IPS-NIHi7 (cell line): ENCODE data around the gene DYNLT1.

Experiments used
- DNase-seq: peaks from one replicate; pipeline ENCODE4 v3.0.0; 2012; ENCODE audit warnings: mixed read lengths; ENCODE audit errors: extremely low spot score

DYNLT1 gene

DNA sequence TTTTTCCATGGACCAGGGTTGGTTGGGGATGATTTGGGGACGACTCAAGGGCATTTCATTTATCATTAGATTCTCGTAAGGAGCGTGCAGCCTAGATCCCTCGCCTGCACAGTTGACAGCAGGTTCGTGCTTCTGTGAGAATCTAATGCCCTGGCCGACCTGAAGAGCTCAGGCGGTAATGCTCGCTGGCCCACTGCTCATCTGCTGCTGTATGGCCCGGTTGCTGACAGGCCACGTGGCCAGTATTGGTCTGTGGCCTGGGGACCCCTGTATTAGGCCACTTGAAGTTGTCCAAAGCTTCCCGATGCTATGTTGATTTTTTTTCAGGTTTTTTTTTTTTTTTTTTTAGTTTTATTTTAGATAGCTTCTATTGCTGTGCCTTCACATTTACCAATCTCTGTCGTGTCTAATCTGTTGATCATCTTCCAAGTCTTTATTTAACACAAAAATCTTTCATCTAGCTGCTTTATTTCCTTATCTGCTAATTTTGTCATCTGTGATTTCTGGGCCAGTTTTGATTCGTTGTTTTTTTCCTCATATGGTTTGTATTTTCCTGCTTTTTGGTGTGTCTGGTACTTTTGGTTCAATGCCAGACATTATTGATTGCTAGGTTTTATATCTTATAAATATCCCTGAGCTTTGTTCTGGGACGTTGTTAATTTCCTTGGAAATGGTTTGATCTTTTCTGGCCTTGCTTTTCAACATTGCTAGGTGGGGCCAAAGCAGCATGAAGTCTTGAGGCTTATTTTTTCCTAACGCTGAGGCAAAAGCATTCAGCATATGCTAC is 41.1 kb downstream of the DYNLT1 start:
- no peak for DNase-seq

DNA sequence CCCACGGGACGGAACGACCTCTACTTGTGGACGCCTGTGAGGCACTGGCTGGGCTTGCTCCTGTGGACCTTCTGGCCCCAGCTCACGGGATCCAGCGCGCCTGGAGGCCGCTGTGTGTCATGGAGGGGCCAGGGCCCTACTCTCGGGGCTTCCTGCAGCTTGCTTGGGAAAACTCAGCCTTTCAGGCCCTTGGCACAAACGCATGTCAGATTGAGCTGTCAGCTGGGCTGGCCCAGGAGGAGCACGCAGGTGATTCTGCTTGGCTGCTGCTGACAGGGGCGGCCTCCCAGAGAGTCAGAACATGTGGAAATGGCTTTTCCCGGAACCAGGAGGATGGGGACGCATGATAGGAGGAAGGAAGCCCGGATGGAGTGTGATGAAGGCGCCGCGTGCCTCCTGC is 44.9 kb downstream of the DYNLT1 start:
- no peak for DNase-seq

DNA sequence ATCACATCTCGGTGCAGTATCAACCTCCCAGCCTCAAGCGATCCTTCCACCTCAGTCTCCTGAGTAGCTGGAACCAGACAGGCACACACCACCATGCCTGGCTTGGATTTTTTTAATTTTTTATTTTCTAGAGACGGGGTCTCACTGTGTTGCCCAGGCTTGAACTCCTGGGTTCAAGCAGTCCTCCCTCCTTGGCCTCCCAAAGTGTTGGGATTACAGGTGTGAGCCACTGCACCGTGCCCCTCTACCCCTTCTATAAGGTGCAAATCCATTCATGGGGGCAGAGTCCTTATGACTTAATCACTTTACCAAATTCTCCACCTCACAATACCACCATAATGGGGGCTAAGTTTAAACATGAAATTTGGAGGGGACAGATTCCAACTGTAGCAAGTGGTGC is 47.0 kb downstream of the DYNLT1 start:
- no peak for DNase-seq

DNA sequence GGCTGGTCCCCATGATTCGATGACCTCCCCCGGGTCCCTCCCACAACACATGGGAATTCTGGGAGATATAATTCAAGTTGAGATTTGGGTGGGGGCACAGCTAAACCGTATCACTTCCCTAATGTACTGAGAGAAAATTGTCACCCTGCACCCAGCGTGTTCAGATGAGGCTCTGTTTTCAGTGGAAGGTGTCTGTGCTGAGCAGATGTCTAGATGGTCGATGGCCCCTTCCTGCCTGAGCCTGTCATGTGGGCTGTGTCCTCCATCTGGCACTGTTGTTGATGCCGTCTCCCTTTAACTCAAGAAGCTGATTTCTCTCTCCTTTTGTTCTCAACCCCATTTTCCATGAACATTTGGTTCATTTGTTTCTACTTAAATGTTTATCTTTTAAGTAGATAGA is 47.7 kb downstream of the DYNLT1 start:
- no peak for DNase-seq

DNA sequence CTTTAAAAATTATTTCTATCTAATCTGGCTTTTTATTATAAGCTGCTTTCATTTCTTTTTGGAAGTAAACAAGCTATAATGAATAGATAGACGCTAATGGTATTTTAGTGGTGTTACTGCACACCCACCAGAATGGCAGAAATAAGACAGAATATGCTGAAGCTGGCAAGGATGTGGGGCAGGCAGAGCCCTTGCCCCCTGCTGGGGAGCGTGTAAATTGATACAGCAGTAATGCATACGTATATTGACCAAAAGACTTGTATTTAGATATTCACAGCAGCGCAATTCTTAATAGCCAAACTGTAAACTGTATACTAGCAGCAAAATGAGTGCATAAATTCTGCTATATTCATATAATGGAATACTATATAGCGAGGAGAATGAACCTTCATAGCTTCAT is 49.3 kb downstream of the DYNLT1 start:
- no peak for DNase-seq

DNA sequence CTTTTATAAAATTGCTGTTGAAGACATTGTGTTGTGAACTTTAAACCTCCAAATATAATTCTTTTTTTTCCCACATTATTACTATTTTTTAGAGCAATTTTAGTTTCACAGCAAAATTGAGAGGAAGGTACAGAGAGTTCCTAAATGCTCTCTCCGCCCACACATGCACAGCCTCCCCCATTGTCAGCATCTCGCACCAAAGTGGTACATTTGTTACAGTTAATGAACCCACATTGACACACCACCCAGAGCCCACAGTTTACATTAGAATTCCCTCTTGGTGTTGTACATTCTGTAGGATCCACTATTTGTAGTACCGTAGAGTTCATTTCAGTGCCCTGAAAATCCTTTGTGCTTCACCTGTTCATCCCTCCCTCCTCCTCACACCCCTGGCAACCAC is 50.9 kb downstream of the DYNLT1 start:
- no peak for DNase-seq

DNA sequence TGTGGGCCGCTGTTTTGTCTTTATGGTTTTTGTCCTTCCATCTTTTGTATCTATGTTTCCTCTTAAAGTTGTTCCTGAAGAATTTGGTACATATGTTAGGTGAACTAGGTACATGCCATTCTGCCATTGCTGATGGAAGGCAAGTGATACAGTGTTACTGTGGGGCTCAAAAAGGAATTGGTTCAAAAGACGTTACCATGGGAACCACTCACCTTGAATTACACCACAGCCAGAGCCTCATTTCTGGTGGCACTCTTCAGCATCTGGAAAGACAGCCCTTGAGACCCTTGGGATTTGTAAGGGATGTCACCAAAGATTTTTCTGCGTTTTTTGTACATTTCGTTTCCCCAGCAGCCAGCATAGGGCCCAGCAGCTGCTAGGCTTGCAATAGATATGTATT is 52.7 kb downstream of the DYNLT1 start:
- DNase-seq, result no peak

DNA sequence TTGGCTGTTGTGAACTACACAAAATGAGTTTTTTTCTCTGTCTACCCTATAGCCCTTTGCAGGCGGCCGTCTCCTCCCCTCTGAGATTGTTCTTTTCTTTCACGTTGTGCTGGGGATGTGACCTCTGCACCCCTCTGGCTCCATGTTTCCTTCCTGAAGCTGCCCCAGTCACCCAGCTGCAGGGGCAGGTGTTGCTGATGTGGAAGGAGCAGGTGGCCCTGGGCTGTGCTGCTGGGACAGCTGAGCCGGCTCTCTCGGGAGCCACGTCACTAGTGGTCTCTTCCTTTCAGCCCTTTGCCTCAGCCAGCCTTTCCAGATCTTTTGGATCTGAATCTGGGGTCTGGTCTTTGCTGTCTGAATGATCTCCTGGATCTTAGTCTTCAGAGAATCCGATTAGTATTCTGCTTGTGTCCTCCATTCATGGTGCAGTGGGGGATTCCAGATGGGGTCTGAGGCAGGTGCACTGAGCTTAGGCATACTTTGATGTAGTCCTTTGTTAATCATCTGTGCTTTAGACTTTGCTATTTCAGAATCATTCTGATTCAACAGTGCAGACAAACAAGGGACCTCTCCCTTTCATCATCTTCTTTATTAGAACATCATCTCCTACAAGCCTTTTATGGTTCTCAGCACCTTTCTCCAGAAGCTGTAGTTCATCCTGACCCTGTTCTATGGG is 53.3 kb downstream of the DYNLT1 start:
- no peak for DNase-seq

DNA sequence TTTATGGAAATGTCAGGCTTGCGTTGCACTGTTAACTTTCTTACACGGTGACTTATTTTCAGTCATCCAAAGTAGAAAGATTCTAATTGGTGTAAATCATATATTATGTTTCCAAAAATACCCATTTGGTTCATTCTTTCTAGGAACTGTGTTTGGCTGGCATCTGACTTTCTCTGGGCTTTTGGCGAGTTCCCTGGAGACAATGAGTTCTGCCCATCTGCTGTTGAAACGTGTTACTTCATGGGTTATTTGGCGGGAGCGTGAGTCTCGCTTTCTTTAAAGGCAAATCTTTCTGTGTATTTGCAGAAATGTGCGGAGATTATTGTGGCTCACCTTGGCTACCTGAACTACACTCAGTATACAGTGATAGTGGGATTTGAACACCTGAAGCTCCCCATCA is 55.2 kb downstream of the DYNLT1 start:
- no peak for DNase-seq

DNA sequence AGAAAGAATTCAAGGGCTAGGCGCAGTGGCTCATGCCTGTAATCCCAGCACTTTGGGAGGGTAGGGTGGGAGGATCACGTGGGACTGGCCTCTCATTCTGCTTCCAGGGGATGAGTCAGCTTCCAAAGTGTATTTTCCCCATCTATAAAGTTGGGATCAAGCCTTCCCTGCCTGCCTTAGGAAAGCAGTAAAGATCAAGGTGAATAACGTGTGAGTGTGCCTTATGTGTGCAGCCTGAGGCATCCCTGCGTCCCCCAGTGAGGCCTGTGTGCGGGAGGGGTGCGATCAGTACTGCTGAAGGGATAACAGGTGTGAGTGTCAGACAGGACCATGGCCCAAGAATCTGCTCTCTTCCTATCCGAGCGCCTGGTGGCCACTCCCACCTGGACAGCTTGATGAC is 57.9 kb downstream of the DYNLT1 start:
- no peak for DNase-seq
